Activated T-cell treated with anti-CD3 and anti-CD28 coated beads, Interleukin-2, amount 50 U/mL, for 24 hours (primary cell): ENCODE measurements around the gene SIRT4.

Source experiments
- DNase-seq: peaks from one replicate; pipeline ENCODE4 v3.0.0-alpha.2; 2020
- H3K27ac Mint-ChIP-seq: 2 replicates; pipeline ENCODE4 v1.8.0; 2020; ENCODE audit warnings: mild to moderate bottlenecking, mixed read lengths
- H3K27me3 Mint-ChIP-seq: 2 replicates; pipeline ENCODE4 v1.8.0; 2020; ENCODE audit warnings: mixed read lengths
- H3K36me3 Mint-ChIP-seq: 2 replicates; pipeline ENCODE4 v1.8.0; 2020; ENCODE audit warnings: low read depth, mixed read lengths
- H3K4me1 Mint-ChIP-seq: 2 replicates; pipeline ENCODE4 v1.8.0; 2020; ENCODE audit warnings: low read depth, mixed read lengths
- H3K4me3 Mint-ChIP-seq: 2 replicates; pipeline ENCODE4 v1.8.0; 2020; ENCODE audit warnings: mild to moderate bottlenecking, moderate library complexity, mixed read lengths
- H3K9me3 Mint-ChIP-seq: 2 replicates; pipeline ENCODE4 v1.8.0; 2020; ENCODE audit warnings: mixed read lengths

The SIRT4 gene

GRCh38 chr12:120342175-120343038, 40.3 kb downstream of the SIRT4 start:
- Mint-ChIP-seq H3K4me1 (no peaks in the 10 kb centered on the region), H3K27ac (no peak overlapping the region), H3K4me3 (no peak overlapping the region), H3K27me3 (peaks cover 5% of the 10 kb centered on the region), H3K36me3 (no peaks in the 10 kb centered on the region), H3K9me3 (peaks cover 10% of the 10 kb centered on the region)
- DNase-seq = no peak

DNA sequence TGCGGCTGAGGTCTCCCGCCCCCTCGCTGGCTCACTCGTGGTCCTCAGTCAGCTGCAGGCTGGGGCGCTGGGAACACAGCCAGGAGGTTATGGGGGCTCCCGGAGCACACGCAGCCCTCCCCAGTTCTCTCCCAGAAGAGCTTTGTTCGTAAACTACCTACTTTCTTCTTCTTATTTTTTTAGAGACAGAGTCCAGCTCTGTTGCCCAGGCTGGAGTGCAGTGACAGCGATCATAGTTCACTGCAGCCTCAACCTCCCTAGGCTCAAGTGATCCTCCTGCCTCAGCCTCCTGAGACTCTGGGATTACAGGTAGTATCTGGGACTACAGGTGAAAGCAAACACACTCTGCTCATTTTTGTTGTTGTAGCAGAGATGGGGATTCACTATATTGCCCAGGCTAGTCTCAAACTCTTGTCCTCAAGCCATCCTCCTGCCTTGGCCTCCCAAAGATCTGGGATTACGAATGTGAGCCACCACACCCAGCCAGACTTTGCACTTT, 41.0 kb downstream of the SIRT4 start:
- Mint-ChIP-seq H3K9me3 (peaks cover 3% of the 10 kb centered on the region), H3K36me3 (no peaks in the 10 kb centered on the region), H3K27me3 (peaks cover 5% of the 10 kb centered on the region), H3K27ac (no peak overlapping the region), H3K4me1 (no peaks in the 10 kb centered on the region), H3K4me3 (no peak overlapping the region)
- DNase-seq = no peak

DNA sequence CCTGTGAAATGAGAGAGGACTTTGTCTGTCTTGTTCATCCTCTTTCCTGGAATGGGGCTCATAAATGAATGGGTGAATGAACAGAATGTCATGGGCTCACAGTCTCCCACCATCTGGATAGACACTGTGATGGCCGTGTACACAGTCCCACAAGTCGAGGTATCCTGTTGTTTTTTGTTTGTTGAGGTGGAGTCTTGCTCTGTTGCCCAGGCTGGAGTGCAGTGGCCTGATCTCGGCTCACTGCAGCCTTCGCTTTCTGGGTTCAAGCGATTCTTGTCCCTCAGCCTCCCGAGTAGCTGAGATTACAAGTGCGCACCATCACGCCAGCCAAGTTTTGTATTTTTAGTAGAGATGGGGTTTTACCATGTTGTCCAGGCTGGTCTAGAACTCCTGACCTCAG, 41.6 kb downstream of the SIRT4 start:
- H3K36me3 Mint-ChIP-seq = no peaks in the 10 kb centered on the region
- DNase-seq = no peak
- no peak overlapping the region for H3K27ac Mint-ChIP-seq
- H3K4me3 Mint-ChIP-seq = no peak overlapping the region
- peaks cover 5% of the 10 kb centered on the region for H3K27me3 Mint-ChIP-seq
- peaks cover under 1% of the 10 kb centered on the region for H3K9me3 Mint-ChIP-seq
- no peaks in the 10 kb centered on the region for H3K4me1 Mint-ChIP-seq

DNA sequence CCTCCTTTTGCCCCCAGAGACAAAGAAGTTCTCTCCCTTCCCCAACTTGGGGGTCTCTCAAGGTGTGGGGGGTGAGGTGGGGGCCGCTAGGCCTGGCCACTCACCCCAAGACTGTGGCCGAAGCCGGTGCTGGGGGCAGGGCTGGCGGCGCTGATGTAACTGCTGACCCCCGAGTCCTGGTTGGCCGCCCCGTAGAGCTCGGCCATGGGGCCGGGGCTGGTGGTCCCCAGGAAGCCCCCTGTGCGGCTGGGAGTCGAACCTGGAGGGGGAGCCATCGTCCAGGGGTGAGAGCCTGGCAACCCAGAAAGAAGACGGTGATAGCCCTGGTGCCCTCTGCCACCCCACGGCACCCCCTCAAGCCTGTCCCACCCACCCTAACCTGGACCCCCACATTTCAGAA, 43.9 kb downstream of the SIRT4 start:
- H3K4me1 Mint-ChIP-seq = no peaks in the 10 kb centered on the region

GRCh38 chr12:120346681-120347080, 44.6 kb downstream of the SIRT4 start:
- Mint-ChIP-seq H3K27me3 (peaks cover 6% of the 10 kb centered on the region), H3K4me1 (no peaks in the 10 kb centered on the region), H3K4me3 (no peak overlapping the region), H3K27ac (no peak overlapping the region), H3K9me3 (no peaks in the 10 kb centered on the region), H3K36me3 (no peaks in the 10 kb centered on the region)
- DNase-seq = no peak

More for the DNA sequence above, 43.9 kb downstream of the SIRT4 start:
- no peak for DNase-seq
- Mint-ChIP-seq H3K9me3 (no peaks in the 10 kb centered on the region), H3K27me3 (peaks cover 6% of the 10 kb centered on the region), H3K4me3 (no peak overlapping the region), H3K27ac (no peak overlapping the region), H3K36me3 (no peaks in the 10 kb centered on the region)

DNA sequence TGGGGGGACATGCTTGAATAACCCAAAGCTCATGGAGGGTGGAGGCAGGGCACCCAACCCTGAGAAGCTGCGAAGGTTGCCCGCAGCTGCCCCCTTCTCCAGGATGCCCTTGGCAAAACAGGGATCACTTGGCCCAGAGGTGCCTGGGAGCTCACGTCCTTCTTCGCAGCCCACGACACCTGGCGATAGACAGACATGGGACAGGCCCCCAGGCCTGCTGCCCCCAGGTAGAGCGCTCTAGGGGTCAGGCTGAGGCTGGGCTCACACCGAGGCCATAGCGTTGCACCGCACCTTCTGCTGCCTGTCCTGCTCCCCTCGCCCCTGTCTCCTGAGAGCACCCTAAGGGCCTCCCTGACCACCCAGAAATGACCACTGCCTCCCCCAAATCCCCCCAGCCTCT, 45.6 kb downstream of the SIRT4 start:
- H3K36me3 Mint-ChIP-seq = no peaks in the 10 kb centered on the region
- H3K4me3 Mint-ChIP-seq = no peak overlapping the region
- H3K4me1 Mint-ChIP-seq = no peaks in the 10 kb centered on the region
- no peaks in the 10 kb centered on the region for H3K9me3 Mint-ChIP-seq
- no peak overlapping the region for H3K27ac Mint-ChIP-seq
- peaks cover 6% of the 10 kb centered on the region for H3K27me3 Mint-ChIP-seq
- DNase-seq = no peak

DNA sequence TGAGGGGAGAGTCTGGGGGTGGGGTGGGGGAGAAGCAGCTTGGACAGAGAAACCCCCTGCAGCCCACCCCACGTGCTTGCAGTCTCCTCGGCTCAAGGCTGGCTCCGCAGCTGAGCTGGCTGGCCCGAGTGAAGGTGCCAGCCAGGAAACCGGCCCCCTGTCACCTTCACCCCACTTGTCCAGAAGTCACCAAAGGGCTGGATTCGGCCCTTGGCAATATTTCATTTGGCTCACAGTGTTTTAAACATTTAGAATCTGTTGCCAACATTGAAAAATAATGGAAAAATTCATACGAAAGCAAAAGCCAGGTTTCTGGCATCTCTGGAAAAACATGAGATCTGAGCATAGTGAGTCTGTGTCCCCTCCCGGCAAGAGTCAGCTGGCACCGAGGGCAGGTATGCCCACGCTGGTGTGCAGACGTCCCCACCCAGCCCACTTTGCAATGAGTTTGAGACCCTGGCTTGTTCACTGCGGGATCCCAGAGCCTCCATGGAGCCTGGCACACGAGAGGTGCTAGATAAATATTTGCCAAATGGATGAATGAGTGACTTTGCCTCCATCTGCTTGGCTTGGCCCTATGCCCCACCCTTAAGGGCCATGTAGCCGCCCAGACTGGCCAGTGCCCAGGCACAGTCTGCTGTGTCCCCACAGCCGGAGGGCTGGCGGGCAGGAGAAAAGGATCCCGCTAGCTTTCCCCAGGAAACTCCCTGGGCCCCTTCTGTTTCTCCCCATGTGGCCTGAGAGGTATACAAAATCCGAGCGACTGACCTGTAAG, 48.6 kb downstream of the SIRT4 start:
- no peaks in the 10 kb centered on the region for H3K9me3 Mint-ChIP-seq
- no peak overlapping the region for H3K4me3 Mint-ChIP-seq
- DNase-seq = no peak
- H3K36me3 Mint-ChIP-seq = no peaks in the 10 kb centered on the region
- H3K4me1 Mint-ChIP-seq = no peaks in the 10 kb centered on the region
- H3K27ac Mint-ChIP-seq = no peak overlapping the region
- peaks cover 6% of the 10 kb centered on the region for H3K27me3 Mint-ChIP-seq

DNA sequence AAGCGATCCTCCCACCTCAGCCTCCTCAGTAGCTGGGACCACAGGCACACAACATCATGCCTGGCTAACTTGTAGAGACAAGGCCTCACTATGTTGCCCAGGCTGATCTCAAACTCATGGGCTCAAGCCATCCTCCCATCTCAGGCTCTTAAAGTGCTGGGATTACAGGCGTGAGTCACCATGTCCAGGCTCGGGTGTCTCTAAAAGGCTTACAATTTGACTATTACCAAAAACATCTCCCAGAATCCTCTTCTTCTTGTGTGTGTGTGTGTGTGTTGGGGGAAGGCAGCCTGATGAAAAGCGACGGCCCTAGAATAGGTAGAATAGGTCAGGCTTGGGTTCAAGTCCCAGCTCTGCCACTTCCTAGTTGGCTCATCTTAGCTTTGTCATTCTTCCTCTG, 50.0 kb downstream of the SIRT4 start:
- H3K27me3 Mint-ChIP-seq = peaks cover 6% of the 10 kb centered on the region
- H3K4me3 Mint-ChIP-seq = no peak overlapping the region
- no peaks in the 10 kb centered on the region for H3K36me3 Mint-ChIP-seq
- H3K9me3 Mint-ChIP-seq = no peaks in the 10 kb centered on the region
- H3K4me1 Mint-ChIP-seq = peaks cover 5% of the 10 kb centered on the region
- H3K27ac Mint-ChIP-seq = no peak overlapping the region
- no peak for DNase-seq

- Mint-ChIP-seq H3K36me3 (no peaks in the 10 kb centered on the region), H3K4me1 (peaks cover 5% of the 10 kb centered on the region), H3K9me3 (no peaks in the 10 kb centered on the region), H3K27ac (no peak overlapping the region), H3K27me3 (peaks cover 10% of the 10 kb centered on the region), H3K4me3 (no peak overlapping the region)
- DNase-seq = no peak
These were observed 51.0 kb downstream of the SIRT4 start for GRCh38 chr12:120353136-120353535.

GRCh38 chr12:120353556-120354317, 51.6 kb downstream of the SIRT4 start:
- no peak overlapping the region for H3K27ac Mint-ChIP-seq
- H3K9me3 Mint-ChIP-seq = no peaks in the 10 kb centered on the region
- no peaks in the 10 kb centered on the region for H3K36me3 Mint-ChIP-seq
- H3K4me1 Mint-ChIP-seq = peaks cover 5% of the 10 kb centered on the region
- peaks cover 15% of the 10 kb centered on the region for H3K27me3 Mint-ChIP-seq
- no peak overlapping the region for H3K4me3 Mint-ChIP-seq
- DNase-seq = no peak

GRCh38 chr12:120356567-120357030, 54.5 kb downstream of the SIRT4 start:
- H3K4me1 Mint-ChIP-seq = peaks cover 5% of the 10 kb centered on the region

DNA sequence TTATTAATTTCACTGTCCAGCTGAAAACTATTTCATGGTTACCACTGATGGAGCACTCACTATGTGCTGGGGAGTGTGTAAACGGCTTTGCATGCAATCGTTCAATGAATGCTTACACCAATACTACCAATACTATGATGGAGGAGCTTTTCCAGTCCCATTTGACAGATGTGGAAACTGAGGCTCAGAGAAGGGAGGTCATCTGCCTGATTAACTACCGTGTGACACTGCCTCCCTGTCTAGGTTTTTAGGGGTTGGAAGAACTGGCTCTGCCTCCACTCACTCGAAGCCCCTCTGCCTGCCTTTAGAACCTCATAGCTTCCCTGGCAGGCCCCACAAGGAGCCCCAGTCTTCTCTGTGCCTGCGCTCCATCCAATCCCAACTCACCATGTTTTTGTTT, 55.0 kb downstream of the SIRT4 start:
- H3K9me3 Mint-ChIP-seq = no peaks in the 10 kb centered on the region
- peaks cover 38% of the 10 kb centered on the region for H3K27me3 Mint-ChIP-seq
- no peak overlapping the region for H3K27ac Mint-ChIP-seq
- H3K36me3 Mint-ChIP-seq = no peaks in the 10 kb centered on the region
- H3K4me3 Mint-ChIP-seq = no peak overlapping the region
- no peak for DNase-seq
- H3K4me1 Mint-ChIP-seq = peaks cover 5% of the 10 kb centered on the region

More at GRCh38 chr12:120356567-120357030, 54.5 kb downstream of the SIRT4 start:
- Mint-ChIP-seq H3K27ac (no peak overlapping the region), H3K9me3 (no peaks in the 10 kb centered on the region), H3K36me3 (no peaks in the 10 kb centered on the region), H3K4me3 (no peak overlapping the region), H3K27me3 (peaks cover 33% of the 10 kb centered on the region)
- DNase-seq = peak; percentile 82

DNA sequence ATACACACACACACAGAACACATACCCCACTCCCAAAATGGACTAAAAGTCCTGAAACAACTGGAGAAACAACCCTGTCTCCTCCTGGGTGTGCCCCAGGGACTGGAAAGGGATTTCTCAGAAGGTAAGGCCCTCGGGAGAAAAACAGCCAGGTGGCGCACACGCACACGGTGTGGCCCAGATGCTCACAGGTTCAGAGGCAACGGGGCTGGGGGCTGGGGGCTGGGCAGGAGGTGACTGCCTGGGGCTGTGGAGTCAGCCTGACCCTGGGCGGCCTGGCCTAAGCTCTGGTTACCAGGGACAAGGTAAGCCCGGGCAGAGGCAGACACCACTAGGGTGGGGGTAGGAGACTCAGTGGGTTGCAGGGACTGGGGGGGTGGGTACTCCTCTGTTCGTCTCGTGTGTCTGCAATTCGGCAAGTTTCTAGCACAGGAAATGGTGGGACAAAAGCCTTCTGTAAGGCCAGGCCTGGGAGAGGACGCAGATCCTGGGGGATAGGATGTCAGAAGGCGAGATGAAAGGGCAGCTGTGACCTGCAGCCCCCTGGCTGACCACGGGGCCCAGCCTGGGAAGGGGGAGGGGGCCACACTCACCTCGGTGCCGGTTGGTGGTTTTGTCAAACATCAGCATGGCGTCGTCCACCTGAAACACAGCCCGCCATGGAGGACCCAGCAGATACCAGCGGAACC, 56.4 kb downstream of the SIRT4 start:
- Mint-ChIP-seq H3K36me3 (no peaks in the 10 kb centered on the region), H3K27me3 (peaks cover 53% of the 10 kb centered on the region), H3K4me3 (no peak overlapping the region), H3K9me3 (no peaks in the 10 kb centered on the region), H3K27ac (no peak overlapping the region), H3K4me1 (peaks cover 6% of the 10 kb centered on the region)
- DNase-seq = no peak

GRCh38 chr12:120359128-120359527, 57.0 kb downstream of the SIRT4 start:
- Mint-ChIP-seq H3K27ac (no peak overlapping the region), H3K36me3 (no peaks in the 10 kb centered on the region), H3K9me3 (no peaks in the 10 kb centered on the region), H3K4me3 (no peak overlapping the region), H3K27me3 (peaks cover 57% of the 10 kb centered on the region), H3K4me1 (peaks cover 6% of the 10 kb centered on the region)
- no peak for DNase-seq
